ENCODE data around the gene EDIL3.

DNA sequence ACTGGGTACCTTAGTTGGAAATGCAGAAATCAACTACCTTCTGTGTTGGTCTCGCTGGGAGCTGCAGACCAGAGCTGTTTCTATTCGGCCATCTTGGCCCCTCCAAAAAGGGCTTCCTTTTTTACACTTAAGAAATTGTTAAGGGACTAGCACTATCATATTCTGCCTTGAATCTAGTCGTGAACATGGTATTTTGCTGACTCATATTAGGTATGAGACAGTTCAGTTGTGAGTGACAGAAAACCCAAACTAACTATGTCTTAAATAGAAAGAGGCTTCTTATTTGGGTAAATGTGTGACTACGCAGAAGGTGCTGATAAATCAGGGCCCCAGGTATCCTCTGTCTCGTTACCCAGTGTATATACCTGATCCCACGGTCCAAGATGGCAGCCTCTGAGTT lies 298.2 kb downstream of the EDIL3 start:
- no peak for TF ChIP-seq CTCF (IDR thresholded peaks at IDR 0.05)
- TF ChIP-seq POLR2A (IDR thresholded peaks at IDR 0.05): no peak
